GM18951 (cell line): ENCODE results near the gene GOLGA1.

Source experiments
- POLR2A ChIP-seq: IDR thresholded peaks from 4 replicates; pipeline ENCODE4 v1.6.1; 2011; ENCODE audit warnings: mild to moderate bottlenecking; ENCODE audit not compliant: insufficient read length, insufficient read depth; ENCODE audit errors: extremely low read depth
- in situ Hi-C: fragments of 300-500 bp; cut with MboI; formaldehyde crosslinking; loops from one replicate; pipeline ENCODE4 v1.12.0; 2022; ENCODE audit warnings: low sequenced_read_pairs, mixed read lengths, inconsistent platforms; ENCODE audit not compliant: unreplicated experiment

GOLGA1 gene

DNA sequence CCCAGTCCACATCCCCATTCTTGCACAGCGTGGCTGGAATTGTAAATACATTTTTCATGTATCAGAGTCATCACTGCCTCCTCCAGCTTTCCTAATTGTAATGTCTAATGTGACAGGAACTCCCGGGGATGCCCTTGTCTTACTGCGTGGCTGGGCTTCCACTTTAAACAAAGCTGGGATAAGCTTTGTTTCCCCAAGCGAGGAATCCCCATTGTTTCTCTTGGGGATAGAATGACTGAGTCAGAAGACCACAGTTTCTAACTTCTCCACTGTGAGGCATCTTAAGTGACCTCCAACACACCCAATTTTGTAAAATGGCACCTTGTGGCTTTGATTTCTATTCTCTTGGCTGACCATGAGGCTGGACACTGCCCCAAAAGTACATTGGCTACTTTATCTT lies 56.5 kb downstream of the GOLGA1 start:
- no peak for TF ChIP-seq POLR2A
- in situ Hi-C loops, result no loop called here

DNA sequence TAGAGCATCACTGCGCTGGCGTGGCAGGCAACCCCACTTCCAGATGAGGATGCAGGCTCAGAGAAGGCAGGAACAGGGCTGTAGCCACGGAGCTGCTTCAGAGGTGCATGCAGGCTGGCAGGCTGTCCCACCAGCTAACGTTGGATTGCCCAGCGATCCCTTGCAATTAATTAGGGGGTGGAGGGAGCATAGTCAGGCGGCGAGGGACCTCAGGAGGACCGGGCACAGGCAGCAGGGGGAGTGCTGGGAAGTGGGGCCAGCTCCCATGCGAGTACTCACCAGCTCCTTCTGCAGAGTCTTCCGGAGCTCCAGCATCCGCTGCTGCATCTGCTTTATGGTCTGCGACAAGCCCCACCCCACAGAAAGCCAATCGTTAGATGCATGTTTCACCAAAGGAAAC lies 58.7 kb downstream of the GOLGA1 start:
- no peak for TF ChIP-seq POLR2A
- in situ Hi-C loops, result no loop called here

DNA sequence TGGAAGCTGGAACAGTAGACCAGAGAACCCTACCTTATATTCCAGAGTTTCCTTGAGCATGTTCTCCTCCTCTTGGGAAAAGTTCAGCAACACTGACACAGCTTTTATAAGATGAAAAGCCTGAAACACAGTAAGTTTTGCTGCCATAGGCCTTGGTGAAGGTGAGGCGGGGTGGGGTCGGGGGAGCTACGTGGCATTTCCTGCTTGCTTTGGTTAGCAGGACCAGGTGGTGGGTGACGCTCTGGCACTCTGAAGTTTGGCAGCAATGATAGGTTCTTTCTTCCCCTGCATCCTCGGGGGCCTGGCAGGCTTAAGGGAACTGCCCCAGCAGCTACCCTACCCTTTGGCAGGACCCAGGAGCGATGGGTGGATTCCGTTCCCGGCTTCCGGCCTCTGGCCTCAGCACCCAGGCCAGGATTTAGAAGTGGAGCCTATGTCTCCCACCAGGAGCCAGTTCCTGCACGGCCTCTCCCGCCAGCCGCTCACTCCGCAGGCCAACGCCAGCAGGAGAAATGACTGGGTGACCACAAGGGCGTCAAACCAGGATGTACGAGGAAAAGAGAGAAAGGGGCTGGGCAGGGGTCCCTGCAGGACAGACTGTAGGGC lies 59.6 kb downstream of the GOLGA1 start:
- TF ChIP-seq POLR2A, result no peak
- in situ Hi-C loops, result no loop called here

DNA sequence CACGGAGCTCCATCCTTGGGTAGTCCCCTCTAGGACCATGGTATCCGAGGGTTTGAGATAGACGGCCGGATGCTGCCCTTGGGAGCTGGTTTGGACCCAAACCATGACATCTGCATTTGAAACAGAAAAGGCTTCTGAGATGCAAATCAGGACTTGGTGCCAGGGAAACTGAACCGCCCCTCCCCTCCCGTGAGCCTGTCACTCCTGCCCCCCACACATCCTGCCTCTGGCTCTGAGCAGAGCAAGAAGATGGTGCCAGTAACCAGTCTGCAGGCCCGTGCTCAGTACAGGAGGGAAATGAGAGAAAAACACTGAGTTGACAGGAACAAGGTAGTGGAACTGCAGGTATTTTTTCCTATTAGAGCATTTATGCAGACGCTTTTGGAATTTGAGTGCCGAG lies 60.4 kb downstream of the GOLGA1 start:
- TF ChIP-seq POLR2A, result no peak

DNA sequence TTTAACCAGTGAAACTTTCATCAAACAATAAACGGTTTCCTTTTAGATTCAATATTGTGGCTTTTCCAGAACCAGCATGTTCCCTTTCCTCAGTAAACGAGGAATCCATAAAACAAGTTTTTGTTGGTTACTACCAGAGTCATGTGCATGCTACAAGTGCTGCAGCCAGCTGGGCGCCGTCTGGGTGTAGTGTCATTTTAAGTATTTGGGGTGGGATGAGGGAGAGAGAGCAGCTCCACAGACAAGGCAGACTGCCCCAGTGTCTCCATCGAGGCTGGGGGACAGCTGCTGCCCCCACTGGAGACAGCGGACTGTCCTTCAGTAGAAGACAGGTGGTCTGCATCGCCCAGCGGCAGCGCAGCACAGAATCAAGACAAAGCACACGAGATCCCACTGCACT lies 61.7 kb downstream of the GOLGA1 start:
- in situ Hi-C loops, result no loop called here
- peak; percentile 21 for TF ChIP-seq POLR2A

More for the DNA sequence above, 60.4 kb downstream of the GOLGA1 start:
- in situ Hi-C loops, result no loop called here

DNA sequence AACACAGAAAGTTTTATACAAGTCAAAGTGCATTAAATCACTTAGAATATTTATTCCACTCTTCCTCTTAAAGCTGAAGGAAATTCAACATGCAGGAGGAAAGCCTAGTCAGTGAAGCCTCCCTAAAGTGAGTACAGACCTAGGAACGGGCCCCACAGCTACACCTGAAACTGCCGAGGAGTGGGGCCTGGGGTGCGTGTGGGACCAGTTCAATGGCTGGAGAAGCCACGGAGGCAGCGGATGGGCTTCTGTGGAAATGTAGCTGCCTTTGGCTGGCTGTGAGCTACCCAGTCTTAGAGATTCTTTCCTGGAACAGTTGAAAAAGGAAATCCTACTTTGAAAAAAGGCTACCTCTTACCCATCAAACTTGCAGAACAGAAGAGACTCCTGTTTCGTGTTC lies 62.4 kb downstream of the GOLGA1 start:
- in situ Hi-C loops, result no loop called here

DNA sequence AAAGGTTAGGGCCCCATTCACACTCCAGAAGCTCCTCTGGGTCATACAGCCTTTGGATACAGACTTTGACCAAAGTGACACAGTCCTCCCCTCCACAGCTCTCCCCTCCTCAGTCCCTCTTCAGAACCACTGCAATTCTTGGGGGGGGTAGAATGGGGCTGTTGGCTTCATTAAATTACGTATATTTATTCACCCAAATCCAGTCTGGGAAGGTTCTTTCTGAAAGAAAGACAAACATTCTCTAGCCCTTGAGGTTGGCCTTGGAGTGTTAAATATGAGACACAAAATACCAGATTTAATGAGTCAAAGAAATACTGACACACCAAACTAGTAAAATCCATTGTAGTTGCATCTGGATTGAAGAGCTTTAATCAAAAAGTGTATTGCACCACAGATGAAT lies 62.9 kb downstream of the GOLGA1 start:
- in situ Hi-C loops, result no loop called here
- no peak for TF ChIP-seq POLR2A

More for the DNA sequence above, 62.4 kb downstream of the GOLGA1 start:
- TF ChIP-seq POLR2A, result no peak

DNA sequence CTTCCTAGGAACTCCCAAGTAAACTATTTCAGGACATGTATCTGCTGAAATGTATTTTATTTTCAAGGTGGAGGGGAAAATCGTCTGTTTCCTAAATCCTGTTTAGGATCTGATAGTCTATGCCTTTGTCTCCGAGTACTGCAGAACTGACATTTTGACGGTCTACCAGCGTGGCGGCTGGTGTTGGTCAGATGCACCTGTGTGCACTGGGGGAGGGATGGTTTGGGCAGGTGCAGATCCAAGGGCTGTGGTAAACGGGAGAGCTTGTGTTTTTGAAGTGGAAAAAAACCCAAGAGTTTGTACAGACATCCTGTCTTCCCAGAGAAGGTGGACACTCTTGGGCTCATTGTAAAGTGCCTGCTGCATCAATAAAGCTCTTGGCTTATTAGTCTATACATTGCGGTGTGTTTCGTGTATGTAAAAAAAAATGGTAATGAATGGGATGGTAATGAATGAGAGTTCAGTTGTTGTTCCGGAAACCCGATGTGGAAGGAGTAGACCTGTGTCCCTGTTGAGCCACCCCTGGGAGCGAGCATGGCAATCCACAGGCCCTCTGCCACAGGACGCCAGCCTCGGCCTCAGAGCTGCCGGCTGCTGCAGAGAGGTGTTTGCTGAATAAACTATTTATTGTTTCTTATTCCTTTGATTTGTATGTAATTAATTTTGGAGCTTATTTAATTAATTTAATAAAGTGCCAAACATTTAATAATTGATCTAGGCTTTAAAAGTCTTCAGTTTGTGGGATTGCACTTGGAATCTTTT lies 63.7 kb downstream of the GOLGA1 start:
- TF ChIP-seq POLR2A, result no peak
- in situ Hi-C loops, result no loop called here

DNA sequence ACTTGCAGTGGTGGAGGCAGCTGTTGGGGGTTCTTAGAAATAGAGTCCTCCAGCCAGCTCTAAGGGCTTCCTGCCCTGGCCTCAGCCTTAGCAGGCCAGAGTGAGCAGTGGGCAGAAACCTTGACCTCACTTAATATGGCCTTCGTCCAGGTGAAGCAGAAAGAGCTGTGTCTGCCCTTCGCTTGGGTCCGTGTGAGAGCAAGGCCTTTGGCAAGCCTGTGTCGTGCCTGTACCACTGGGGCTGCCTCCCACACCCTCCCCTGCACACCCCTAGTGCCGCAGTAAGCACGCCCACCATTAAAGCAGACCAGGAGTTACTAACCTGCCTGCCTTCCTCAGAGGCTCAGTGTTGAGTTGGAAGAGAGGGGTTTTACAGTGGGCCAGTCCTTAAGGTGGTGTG lies 65.4 kb downstream of the GOLGA1 start:
- TF ChIP-seq POLR2A, result no peak
- in situ Hi-C loops, result no loop called here

DNA sequence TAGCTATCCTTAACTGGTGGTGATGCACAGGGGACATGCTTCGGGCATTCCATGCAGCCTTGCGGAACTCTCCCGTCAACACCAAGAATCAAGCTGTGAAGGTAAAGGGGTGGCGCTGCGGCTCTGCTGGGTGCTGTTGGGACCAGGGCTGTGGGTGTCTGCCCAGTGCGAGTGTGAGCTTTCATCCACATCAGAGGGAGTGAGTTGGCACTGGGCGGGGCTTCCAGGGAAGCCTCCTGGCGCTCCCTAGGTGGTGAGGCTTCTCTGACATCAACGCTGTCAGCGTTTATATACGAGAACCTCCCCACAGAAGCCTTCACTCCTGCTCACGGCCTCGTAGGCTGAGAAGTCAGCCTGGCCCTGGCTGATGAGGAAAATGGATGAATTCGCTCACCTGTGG lies 67.2 kb downstream of the GOLGA1 start:
- in situ Hi-C loops, result no loop called here
- no peak for TF ChIP-seq POLR2A

DNA sequence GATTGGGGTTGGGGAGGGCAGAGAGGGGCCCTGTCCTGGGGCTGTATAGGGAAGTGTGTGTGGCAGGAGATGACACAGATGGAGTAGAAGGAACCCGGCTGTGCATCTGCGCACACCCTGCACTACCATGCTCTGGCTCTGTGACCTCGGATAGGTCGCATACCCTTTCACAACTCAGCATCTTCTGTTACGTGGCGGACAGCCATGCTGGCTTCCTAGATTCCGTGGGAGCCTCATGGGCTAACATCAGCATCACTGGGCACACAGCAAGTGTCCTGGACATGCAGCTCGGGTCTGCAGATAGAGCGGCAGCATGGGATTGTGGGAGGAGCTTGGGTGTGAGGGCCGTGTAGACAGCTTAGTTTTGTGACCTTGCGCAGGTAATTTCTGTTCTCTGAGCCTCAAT lies 69.7 kb downstream of the GOLGA1 start:
- in situ Hi-C loops, result no loop called here

DNA sequence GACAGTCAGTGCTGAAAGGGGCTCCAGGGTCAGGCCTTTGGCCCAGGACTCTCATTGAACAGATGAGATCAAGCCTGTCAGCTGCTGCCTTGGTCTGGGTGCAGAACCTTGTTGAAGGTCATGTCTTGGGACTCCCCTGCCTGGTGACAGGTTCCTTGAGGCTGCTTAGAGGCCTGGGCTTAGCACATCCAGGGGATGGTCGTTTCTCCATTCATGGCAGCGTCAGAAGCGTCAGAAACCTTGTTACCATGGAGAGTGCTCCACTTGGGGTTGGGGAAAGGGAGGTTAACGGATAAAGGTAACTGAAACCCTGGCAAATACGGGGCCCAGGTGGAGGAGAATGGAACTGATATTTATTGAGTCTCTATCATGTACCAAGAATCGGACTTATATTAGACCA lies 70.2 kb downstream of the GOLGA1 start:
- TF ChIP-seq POLR2A, result no peak
- in situ Hi-C loops, result no loop called here

More for the DNA sequence above, 69.7 kb downstream of the GOLGA1 start:
- no peak for TF ChIP-seq POLR2A

DNA sequence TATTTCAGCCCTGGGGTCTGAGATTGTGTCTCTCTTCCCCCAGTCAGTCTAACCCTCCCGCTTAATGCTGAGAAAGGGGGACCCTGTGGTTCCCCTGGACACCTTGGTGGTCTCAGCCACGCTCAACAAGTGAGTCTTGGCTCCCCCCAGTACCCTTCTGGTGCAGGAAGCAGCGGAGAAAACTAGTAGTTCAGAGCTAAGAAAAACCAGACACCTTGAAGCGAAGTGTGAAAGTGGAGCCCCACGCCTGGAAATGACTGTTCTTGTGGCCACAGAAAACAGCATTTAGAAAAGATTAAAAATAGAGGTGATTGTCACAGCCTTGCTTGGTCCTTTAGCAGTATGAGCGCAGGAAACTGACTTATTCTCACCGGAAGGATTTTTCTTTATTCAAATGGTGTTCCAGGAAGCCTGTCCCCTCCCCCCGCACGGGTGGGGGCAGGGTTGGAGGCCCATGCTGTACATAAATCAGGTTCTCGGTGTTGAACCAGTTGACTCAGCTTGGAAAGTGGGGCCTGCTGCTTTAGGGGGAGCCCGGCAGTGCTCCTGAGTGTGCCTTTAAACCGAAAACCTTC lies 70.8 kb downstream of the GOLGA1 start:
- TF ChIP-seq POLR2A, result peak; percentile 55
- in situ Hi-C loops, result no loop called here

DNA sequence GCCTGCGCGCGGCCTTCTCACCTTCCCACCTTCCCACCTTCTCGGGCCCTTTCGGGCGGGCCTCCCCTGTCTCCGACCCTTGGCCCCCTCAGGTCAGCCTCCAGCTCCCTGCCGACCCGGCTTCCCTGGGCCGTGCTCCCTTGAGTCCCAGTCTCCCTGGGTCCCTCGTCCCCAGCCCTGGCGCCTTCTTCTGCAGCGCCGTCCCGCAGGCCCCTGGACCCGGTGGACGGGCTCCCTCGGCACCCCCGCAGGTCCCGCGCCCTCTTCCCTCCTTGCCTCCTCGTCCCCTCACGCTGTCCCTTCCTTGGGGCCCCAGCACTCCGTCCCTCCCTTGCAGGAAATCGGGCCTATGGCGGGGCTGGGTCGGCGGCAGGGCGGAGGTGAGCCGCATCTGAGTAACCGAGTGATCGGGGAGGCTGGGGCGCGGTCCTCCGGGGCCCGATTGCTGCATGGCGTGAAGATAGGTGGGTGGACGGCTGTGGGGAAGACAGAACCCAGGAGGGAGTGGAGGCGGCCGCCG lies 71.4 kb downstream of the GOLGA1 start:
- in situ Hi-C loops, result no loop called here
- TF ChIP-seq POLR2A, result no peak
